GM18873 (cell line): Measurements from ENCODE around the gene MKKS.

ENCODE experiments used
- ATAC-seq: cut with Tn5 transposase; IDR thresholded peaks from one replicate; pipeline ENCODE4 v1.9.1; 2021; ENCODE audit warnings: mild to moderate bottlenecking, moderate library complexity, moderate number of reproducible peaks; ENCODE audit not compliant: unreplicated experiment, low FRiP score

The MKKS gene

GRCh38 chr20:10433623-10434466 is at the start of gene MKKS:
Gene MKKS (minus strand): TSS chr20:10434222. CDS start chr20:10413514, 20,708 bp downstream.
- ATAC-seq: peak; percentile 45

GRCh38 chr20:10483691-10484090 is 49.7 kb upstream of the MKKS start:
- ATAC-seq: no peak

DNA sequence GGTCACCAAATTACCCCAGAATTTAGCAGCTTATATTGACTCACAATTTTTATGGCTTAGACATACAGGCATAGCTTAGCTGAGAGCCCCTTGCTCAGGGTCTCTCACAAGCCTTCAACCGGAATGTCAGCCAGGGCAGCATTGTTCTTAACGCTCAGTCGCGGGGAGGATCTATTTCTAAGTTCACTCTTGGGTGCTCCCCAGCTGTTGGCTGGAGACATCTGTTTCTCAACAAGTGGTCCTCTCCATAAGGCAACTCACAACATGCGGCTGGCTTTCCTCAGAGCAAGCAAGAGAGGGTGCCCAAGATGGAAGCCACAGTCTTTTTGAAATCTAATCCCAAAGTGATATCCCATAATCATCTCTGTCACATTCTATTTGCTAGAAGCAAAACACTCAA is 47.7 kb upstream of the MKKS start:
- ATAC-seq: no peak

DNA sequence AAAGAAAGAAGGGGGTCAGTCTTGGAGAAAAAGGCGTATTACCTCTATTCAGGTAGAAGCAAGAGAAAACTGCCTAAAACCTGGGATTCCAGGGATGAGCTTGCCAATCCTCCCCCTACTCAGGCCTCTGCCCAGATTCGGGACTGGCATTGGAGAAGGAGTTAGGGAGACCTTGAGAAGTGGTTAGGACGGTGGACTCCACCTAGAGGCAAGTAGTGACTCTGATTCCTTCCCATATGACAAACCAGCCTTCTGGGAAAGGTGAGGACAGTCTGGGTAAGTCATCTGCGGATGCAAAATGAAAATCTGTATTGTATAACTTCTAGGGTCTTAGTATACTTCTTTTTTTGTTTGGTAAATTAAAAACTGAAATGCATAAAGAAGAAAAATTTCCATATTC is 44.9 kb upstream of the MKKS start:
- ATAC-seq: no peak

DNA sequence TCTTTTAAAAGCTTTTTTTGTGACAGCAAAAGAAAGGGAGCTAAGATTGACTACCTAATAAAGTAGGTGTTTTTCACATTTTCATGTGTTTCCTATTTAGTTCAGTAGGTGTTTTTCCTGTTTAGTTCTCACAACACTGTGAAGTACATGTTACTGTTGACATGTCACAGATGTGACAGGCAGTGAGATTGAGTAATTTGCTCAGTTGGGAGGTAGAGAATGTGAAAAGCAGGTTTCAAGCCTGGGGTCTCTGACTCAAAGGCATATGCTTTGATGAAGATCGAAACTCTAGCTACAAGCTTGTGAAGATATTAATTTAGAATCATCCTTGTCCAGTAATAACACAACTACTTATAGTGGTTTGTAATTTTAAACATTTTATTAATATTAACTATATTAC is 44.2 kb upstream of the MKKS start:
- peak; percentile 72 for ATAC-seq

- ATAC-seq: peak; percentile 78
These were observed 42.3 kb upstream of the MKKS start for GRCh38 chr20:10476319-10476724.

- ATAC-seq: no peak
These were observed 41.2 kb upstream of the MKKS start for GRCh38 chr20:10475225-10475624.

DNA sequence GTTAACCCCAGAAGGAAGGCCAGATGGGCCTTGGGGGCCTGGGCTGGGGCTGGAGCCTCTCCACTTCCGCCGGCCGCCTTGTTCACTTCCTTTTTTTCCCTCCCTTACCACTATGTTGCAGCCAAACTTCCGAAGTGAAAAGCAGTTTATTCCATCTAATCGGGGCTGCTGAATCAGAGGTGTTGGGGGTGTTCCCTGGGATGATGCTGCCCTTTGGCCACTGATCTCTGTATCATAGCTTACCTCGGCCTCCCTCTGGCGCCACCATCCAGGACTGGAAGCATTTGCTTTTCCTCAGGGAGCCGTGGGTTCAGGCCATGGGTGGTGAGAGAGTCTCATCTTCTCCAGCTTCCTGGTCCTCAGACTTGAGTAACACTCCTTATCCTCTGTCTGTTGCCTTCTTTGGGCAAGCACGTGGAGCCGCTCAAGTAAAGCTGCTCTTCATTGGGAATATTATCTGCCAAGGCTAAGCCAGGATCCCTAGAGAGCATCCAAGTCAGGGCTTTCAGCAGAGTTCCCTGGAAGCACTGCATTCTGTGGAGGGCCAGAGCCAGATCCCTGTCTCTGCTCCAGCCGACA is 40.7 kb upstream of the MKKS start:
- no peak for ATAC-seq

GRCh38 chr20:10472871-10473270 is 38.8 kb upstream of the MKKS start:
- no peak for ATAC-seq

DNA sequence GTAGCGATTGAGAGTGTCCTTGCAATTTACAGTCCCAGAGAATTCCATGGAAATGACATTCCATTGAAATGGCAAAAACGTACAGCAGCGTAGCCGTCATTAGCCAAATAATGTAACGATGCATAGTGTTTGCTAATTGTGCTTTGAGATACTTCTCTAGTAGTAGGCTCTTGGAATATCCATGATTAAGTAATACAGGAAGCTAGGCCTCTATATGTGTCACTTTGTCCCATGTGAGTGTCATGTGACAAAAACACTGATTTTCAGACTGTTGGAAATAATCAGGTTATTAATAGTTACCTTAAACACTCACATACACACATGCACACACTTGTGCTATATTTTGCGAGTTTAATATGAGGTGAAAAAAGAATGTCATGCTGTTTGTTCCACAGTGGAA is 36.3 kb upstream of the MKKS start:
- no peak for ATAC-seq

- no peak for ATAC-seq
These were observed 35.6 kb upstream of the MKKS start for GRCh38 chr20:10469599-10469998.

DNA sequence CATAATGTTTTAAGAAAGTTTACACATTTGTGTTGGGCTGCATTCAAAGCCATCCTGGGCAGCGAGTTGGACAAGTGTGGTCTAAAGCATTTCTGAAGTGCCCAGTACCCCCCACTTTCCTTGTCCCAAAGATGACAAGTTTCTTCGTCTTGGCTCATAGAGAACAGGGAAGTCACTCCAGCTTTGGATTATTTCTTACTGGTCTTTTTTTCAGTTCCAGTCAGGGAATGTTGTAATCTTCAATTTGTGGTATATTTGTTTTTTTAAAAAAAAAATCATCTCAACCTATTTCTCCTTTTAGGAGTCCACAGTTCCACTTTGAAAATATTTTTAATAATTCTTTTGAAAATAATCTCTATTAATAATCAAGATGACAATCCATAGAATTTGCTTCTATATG is 35.0 kb upstream of the MKKS start:
- ATAC-seq: no peak

DNA sequence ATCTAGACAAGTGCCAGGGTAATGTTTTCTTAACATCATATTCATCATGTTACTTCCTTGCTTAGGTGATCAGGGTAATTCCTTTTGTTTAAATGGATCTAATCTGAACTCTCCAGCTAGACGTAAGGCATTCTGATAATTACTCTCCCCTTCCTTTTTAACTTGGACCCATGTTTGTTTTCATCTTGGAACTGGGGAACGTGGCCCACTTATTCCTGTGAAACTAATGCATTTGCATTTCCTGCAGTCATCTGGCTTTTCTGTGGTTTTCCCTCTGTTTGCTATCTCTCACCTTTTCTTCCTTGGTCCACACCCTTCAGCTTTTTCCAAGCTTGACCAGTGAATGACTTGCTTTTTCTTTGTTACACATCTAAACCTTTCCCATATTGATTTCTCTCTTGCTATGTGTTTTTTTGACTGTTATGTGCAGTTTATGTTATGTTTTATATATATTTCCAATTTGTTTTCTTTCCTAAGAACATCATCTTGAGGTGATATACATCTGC is 34.4 kb upstream of the MKKS start:
- no peak for ATAC-seq

DNA sequence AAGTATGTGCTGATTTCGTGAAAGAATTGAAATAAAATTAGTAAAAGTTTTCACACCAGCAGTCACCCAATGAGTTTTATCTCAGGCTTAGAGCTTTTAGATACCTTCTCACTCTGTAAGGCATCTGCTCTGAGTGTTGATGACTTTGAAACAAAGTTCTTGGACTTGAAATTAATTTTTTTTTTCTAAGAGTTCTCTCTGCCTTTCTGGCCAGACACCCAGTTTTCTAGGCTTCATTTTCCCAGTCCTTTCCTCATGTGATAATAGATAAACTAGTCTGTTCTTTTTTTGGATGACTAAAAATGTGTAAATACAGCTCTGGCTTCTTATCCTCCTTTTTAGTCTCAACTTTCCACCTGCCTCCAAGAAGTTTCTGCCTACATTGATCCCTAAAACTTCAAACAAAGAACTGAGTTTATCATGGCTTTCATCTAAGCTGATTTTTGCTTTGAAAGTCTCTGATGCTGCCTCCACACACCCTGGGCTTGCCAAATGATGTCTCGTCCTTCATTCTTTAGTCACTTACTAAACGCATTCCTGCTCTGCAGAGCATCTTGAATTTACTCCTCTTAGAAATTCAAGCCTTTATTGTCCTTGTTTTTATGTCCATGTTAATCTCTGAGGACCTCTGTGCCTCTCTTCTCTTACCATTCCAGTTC is 33.8 kb upstream of the MKKS start:
- no peak for ATAC-seq

- no peak for ATAC-seq
These were observed 32.8 kb upstream of the MKKS start for GRCh38 chr20:10466855-10467254.

GRCh38 chr20:10466325-10466724 is 32.3 kb upstream of the MKKS start:
- ATAC-seq: no peak

DNA sequence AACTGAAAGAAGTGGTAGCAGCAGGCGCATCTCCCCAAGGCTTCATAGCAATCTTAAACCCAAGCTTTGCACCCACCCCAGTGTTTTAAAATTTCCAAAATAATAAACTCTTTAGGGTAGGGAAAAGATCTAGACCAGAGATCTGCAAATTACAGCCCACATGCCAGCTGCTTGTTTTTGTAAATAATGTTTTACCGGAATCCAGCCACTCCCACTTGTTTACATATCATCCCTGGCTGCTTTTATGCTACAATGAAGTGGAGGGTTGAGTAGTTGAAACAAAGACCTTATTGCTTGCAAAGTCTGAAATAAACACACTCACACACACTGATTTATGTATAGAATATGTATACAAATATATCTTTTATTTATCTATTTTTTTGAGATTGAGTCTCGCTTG is 31.1 kb upstream of the MKKS start:
- no peak for ATAC-seq

DNA sequence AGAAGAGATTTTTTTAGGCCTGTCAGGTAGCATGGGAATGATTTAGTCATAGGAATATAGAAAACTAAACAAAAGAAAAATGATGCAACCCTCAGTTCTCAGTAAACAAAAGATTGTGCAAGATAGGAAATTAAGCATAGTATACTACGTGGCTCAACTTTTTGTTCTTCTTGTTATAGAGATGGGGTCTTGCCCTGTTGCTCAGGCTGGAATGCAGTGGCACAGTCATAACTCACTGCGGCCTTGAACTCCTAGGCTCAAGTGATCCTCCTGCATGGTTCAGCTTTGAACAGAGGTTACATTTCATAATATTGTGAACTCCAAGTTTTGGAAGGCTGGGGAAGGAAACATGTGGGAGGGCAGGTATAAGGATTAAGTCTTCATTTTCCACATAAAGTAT is 29.6 kb upstream of the MKKS start:
- ATAC-seq: no peak

- no peak for ATAC-seq
These were observed 28.5 kb upstream of the MKKS start for GRCh38 chr20:10462516-10462915.

GRCh38 chr20:10461495-10461894 is 27.5 kb upstream of the MKKS start:
- no peak for ATAC-seq

DNA sequence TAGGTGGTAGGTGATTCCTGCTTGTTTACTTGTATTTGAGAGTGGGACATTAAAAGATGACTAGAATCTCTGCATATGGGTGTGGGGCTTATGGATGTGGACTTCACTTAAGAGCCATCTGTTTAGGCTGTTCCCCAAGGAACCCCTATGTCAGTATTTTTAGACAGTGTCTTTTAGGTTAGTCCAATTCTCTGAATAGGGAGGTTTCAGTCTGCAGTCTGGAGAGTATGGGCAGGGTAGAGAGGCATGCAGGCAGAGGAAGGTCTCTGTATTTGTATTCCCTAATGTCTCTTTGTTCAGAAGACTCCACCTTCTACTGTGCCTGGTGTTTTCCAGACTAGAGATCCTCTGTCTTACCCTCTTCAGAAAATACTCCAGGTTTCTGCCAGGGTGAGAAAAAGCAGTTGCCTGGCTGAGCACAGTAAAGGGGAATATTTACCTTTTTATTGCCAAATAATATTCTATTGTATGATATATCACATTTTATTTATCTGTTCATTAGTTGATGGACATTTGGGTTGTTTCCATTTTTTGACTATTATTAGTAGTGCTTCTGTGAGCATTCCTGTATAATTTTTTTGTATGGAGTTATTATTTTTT is 20.2 kb upstream of the MKKS start:
- ATAC-seq: no peak
